ENCODE measurements around the gene PAM16.
A peak's percentile ranks its signal among the peaks of the same experiment; 100 is the strongest.

Gene PAM16

DNA sequence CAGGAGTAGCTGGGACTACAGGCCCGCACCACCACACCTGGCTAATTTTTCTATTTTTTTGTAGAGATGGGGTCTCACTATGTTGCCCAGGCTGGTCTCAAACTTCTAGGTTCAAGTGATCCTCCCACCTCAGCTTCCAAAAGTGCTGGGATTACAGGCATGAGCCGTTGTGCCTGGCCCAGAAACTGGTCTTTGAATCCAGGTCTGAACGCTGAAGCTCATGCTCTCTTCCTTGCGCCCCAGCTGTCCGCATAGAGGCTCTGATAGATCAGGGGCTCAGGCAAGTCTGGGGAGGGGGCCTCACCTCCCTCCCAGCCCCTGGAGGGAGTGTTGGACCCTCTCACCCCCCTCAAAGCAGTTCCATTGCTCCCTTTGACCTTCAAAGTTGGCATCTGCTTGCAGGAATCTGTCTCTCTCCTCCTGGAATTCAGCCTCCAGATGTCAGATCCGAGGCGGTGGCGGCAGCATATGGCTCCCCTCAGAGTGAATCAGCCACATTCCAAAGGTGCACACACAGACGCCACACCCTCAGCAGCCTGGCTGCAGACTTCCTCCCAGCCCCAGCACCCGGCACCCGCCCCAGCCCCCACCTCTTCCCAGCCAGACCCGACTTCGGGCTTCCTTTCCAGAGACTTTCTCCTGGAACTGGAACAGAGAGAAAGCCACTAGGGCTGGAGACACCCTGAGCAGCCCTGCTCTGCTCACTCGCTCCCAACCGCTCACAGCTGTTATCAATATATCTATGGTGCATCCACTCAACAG is 52.2 kb downstream of the PAM16 start:
- DNase-seq (ENCODE audit: low spot score in 2 of 2): no peak
- no peak for ATAC-seq

GRCh38 chr16:4297480-4297879 is 53.6 kb downstream of the PAM16 start:
- H3K27ac Mint-ChIP-seq: no peak overlapping the region
- no peak for ATAC-seq
- H3K4me1 Mint-ChIP-seq: peaks cover 8% of the 10 kb centered on the region
- H3K36me3 Mint-ChIP-seq: peaks cover 5% of the 10 kb centered on the region
- DNase-seq (ENCODE audit: low spot score in 2 of 2): no peak
- H3K4me3 Mint-ChIP-seq: no peak overlapping the region
- H3K9me3 Mint-ChIP-seq: no peaks in the 10 kb centered on the region

More for the DNA sequence above, 52.2 kb downstream of the PAM16 start:
- H3K36me3 Mint-ChIP-seq: peaks cover 5% of the 10 kb centered on the region
- no peak overlapping the region for H3K4me3 Mint-ChIP-seq
- H3K4me1 Mint-ChIP-seq: peaks cover 3% of the 10 kb centered on the region
- H3K9me3 Mint-ChIP-seq: no peaks in the 10 kb centered on the region
- no peak overlapping the region for H3K27ac Mint-ChIP-seq

- Mint-ChIP-seq H3K36me3 (no peaks in the 10 kb centered on the region), H3K9me3 (no peaks in the 10 kb centered on the region), H3K27ac (no peak overlapping the region), H3K4me1 (peaks cover 8% of the 10 kb centered on the region), H3K4me3 (no peak overlapping the region)
- DNase-seq (ENCODE audit: low spot score in 2 of 2): no peak
- ATAC-seq: no peak
Measured at GRCh38 chr16:4295581-4295980, 55.5 kb downstream of the PAM16 start.

- Mint-ChIP-seq H3K27ac (no peak overlapping the region), H3K9me3 (no peaks in the 10 kb centered on the region), H3K4me1 (peaks cover 8% of the 10 kb centered on the region), H3K4me3 (no peak overlapping the region), H3K36me3 (no peaks in the 10 kb centered on the region)
- DNase-seq (ENCODE audit: low spot score in 2 of 2) (no peak), ATAC-seq (peak; percentile 34)
Measured at GRCh38 chr16:4293822-4294457, 57.2 kb downstream of the PAM16 start.

DNA sequence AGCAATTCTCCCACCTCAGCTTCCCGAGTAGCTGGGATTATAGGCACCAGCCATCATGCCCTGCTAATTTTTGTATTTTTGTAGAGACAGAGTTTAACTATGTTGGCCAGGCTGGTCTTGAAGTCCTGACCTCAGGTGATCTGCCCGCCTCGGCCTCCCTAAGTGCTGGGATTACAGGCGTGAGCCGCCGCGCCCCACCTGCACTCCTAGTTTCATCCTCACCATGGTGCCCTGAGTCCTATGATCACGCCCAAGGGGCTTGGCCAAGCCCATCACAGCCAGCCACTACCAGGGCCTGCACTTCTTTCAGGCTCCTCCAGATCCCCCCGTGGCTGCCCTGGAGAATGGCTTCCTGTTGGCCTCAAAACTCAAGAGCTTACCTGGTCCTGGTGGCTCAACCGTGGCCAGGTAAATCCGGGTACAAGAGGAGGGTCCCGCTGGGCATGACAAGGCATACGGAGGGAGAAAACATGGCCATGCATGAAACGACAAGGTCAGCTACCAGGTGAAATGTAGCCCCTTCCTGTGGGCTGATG is 57.9 kb downstream of the PAM16 start:
- Mint-ChIP-seq H3K9me3 (no peaks in the 10 kb centered on the region), H3K27ac (no peak overlapping the region)

DNA sequence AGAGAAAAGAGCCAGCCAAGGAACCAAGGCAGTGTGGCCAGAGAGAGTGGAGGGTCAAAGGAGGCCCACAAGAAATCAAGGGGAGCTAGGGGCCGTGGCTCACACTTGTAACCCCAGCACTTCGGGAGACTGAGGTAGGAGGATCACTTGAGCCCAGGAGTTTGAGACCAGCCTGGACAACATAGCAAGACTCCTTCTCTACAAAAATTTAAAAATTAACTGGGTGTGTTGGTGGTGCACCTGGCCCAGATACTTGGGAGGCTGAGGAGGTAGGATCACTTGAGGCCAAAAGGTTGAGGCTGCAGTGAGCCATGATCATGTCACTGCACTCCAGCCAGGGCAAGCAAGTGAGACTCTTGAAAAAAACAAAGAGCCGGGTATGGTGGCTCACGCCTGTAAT is 59.4 kb downstream of the PAM16 start:
- Mint-ChIP-seq H3K9me3 (no peaks in the 10 kb centered on the region), H3K27ac (no peak overlapping the region), H3K4me1 (peaks cover 17% of the 10 kb centered on the region), H3K36me3 (no peaks in the 10 kb centered on the region), H3K4me3 (no peak overlapping the region)
- DNase-seq (ENCODE audit: low spot score in 2 of 2) (no peak), ATAC-seq (no peak)

More for the DNA sequence above, 57.9 kb downstream of the PAM16 start:
- ATAC-seq (no peak), DNase-seq (ENCODE audit: low spot score in 2 of 2) (no peak)
- no peaks in the 10 kb centered on the region for H3K36me3 Mint-ChIP-seq
- no peak overlapping the region for H3K4me3 Mint-ChIP-seq
- peaks cover 11% of the 10 kb centered on the region for H3K4me1 Mint-ChIP-seq

Measured in stimulated activated effector memory CD8-positive, alpha-beta T cell treated with anti-CD3 and anti-CD28 coated beads, Interleukin-12 subunit alpha, Interleukin-12 subunit beta, amount 100 ng/mL, for 72 hours (primary cell).